Umbilical cord (tissue), 2 donors: ENCODE results near the gene SLC45A2. TPM values are rescaled to one million over a fixed set of nuclear protein-coding genes. Genes with fewer than 3 reads are reported as not detected.
"Not testable (repeated sequence)": the region's sequence is repeated elsewhere in the genome, so short reads cannot be mapped to it uniquely, and the experiment has no call there.

ENCODE experiments used
- DNase-seq: peaks from one replicate; pipeline ENCODE4 v3.0.0-alpha.2; 2015; ENCODE audit warnings: low spot score
- total RNA-seq: library from RNA; depleted of rRNA; stranded (reverse); fragments of >200 nt; gene quantifications from one replicate; pipeline ENCODE4 v1.2.3, GENCODE V29; 2014; ENCODE audit warnings: low replicate concordance; ENCODE audit not compliant: insufficient read depth

The SLC45A2 gene
- 1.2 TPM for total RNA-seq

GRCh38 chr5:33984671-33985124 lies at the start of gene SLC45A2:
Gene SLC45A2 (minus strand): TSS chr5:33984693. CDS start chr5:33984583, 110 bp downstream.
- no peak for DNase-seq

- DNase-seq = no peak
Measured at GRCh38 chr5:34031966-34032365, 47.5 kb upstream of the SLC45A2 start.

GRCh38 chr5:34031117-34031516 lies 46.6 kb upstream of the SLC45A2 start:
- no peak for DNase-seq

GRCh38 chr5:34030585-34030984 lies 46.1 kb upstream of the SLC45A2 start:
- DNase-seq = not testable (repeated sequence)

- no peak for DNase-seq
Measured at GRCh38 chr5:34030048-34030447, 45.6 kb upstream of the SLC45A2 start.

GRCh38 chr5:34028349-34028748 lies 43.9 kb upstream of the SLC45A2 start:
- no peak for DNase-seq

- DNase-seq = no peak
Measured at GRCh38 chr5:34026089-34026761, 41.7 kb upstream of the SLC45A2 start.

GRCh38 chr5:34022121-34022705 lies 37.7 kb upstream of the SLC45A2 start:
- no peak for DNase-seq

GRCh38 chr5:34021334-34021733 lies 36.8 kb upstream of the SLC45A2 start:
- no peak for DNase-seq

GRCh38 chr5:34020726-34021125 lies 36.2 kb upstream of the SLC45A2 start:
- DNase-seq = no peak

- no peak for DNase-seq
Measured at GRCh38 chr5:34017254-34017653, 32.8 kb upstream of the SLC45A2 start.

- DNase-seq = no peak
Measured at GRCh38 chr5:34016750-34017149, 32.3 kb upstream of the SLC45A2 start.

GRCh38 chr5:34016222-34016621 lies 31.7 kb upstream of the SLC45A2 start:
- peak; percentile 95 for DNase-seq

- no peak for DNase-seq
Measured at GRCh38 chr5:34015120-34015822, 30.8 kb upstream of the SLC45A2 start.

- no peak for DNase-seq
Measured at GRCh38 chr5:34014626-34015025, 30.1 kb upstream of the SLC45A2 start.

- no peak for DNase-seq
Measured at GRCh38 chr5:34013547-34013946, 29.1 kb upstream of the SLC45A2 start.

GRCh38 chr5:34012791-34013190 lies 28.3 kb upstream of the SLC45A2 start:
- DNase-seq = peak; percentile 89

GRCh38 chr5:34011536-34011935 lies 27.0 kb upstream of the SLC45A2 start:
- no peak for DNase-seq

- not testable (repeated sequence) for DNase-seq
Measured at GRCh38 chr5:34010146-34010545, 25.7 kb upstream of the SLC45A2 start.

GRCh38 chr5:34009610-34010009 lies 25.1 kb upstream of the SLC45A2 start:
- DNase-seq = no peak

- no peak for DNase-seq
Measured at GRCh38 chr5:34008802-34009201, 24.3 kb upstream of the SLC45A2 start.
